Fibroblast of mammary gland (primary cell): ENCODE data around the gene ARL5C.
A peak's percentile ranks its signal among the peaks of the same experiment; 100 is the strongest.

Experiments
- DNase-seq: peaks from one replicate; pipeline ENCODE4 v3.0.0-alpha.2; 2010; ENCODE audit warnings: low read depth
- H3K4me3 ChIP-seq: 2 replicates; pipeline ENCODE4 v1.5.1; 2011; ENCODE audit warnings: low read depth, mild to moderate bottlenecking, low read length, moderate library complexity; ENCODE audit not compliant: control insufficient read depth
- TF ChIP-seq, protein P1 (sequence below): conservative IDR thresholded peaks from 2 replicates; pipeline ENCODE4 v1.5.1; 2011; ENCODE audit warnings: low read depth, low read length, inconsistent platforms; ENCODE audit not compliant: control insufficient read depth, insufficient read depth

The ARL5C gene

DNA sequence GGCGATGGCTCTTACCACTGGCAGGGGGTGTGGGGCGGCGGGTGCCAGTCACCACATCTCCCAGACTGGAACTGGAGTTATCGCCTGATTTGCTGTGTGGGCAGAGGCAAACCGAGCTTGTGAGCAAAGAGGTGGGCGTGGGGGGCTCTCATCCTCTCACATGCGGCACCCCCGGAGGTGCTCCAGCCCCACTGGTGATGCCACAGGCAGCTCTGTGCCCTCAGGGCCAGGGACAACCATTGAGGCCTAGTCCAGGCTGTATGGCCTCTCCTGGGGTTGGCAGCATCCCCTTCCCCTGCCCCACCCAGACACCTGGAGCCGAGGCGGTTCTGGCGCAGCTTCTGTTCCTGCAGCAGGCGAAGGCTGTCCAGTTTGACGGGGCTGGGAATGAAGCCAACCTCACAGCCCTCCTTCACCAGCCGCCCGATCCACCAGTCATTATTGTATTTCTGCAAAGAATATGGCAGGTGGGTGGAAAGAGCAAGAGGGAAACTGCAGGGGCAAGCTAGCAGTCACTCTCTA, 20.6 kb upstream of the ARL5C start:
- TF ChIP-seq, protein P1, sequence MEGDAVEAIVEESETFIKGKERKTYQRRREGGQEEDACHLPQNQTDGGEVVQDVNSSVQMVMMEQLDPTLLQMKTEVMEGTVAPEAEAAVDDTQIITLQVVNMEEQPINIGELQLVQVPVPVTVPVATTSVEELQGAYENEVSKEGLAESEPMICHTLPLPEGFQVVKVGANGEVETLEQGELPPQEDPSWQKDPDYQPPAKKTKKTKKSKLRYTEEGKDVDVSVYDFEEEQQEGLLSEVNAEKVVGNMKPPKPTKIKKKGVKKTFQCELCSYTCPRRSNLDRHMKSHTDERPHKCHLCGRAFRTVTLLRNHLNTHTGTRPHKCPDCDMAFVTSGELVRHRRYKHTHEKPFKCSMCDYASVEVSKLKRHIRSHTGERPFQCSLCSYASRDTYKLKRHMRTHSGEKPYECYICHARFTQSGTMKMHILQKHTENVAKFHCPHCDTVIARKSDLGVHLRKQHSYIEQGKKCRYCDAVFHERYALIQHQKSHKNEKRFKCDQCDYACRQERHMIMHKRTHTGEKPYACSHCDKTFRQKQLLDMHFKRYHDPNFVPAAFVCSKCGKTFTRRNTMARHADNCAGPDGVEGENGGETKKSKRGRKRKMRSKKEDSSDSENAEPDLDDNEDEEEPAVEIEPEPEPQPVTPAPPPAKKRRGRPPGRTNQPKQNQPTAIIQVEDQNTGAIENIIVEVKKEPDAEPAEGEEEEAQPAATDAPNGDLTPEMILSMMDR = no peak

DNA sequence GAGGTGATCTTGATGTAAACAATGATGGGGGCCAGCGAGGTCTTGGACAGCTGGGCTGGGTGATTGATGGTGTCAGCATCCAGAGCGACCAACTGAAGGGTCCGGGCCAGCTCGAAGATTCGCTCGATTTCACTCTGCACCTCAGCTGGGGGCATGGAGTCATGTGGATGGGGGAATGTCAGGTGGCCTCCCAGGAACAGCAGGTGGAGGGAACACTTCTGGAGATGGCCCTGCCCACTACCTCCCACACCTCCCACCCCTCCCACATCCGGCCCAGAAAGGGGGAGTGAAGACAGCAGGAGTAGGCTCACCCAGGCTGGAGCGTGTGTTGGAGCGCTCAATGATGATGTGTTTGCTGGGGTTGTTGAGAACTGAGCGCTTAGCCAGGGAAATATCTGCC, 17.8 kb upstream of the ARL5C start:
- no peak overlapping the region for H3K4me3 ChIP-seq
- DNase-seq = no peak
- TF ChIP-seq, protein P1 = no peak

More for the DNA sequence above, 20.6 kb upstream of the ARL5C start:
- no peak overlapping the region for H3K4me3 ChIP-seq
- no peak for DNase-seq

DNA sequence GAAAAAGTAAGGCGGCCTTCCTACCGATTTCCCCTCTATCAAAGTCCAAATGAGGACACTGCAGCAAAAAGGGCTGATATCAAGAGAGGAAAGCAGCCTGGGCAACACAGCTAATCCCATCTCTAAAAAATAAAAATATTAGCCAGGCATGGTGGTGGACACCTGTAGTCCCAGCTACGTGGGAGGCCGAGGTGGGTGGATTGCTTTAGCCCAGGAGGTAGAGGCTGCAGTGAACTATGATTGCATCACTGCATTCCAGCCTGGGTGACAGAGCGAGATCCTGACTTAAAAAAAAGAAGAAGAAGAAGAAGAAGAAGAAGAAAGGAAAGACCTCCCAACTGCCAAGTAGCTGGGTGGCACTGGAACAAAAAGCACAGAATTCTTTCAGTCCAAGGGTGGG, 17.1 kb upstream of the ARL5C start:
- no peak overlapping the region for H3K4me3 ChIP-seq
- no peak for DNase-seq
- TF ChIP-seq, protein P1 = no peak

DNA sequence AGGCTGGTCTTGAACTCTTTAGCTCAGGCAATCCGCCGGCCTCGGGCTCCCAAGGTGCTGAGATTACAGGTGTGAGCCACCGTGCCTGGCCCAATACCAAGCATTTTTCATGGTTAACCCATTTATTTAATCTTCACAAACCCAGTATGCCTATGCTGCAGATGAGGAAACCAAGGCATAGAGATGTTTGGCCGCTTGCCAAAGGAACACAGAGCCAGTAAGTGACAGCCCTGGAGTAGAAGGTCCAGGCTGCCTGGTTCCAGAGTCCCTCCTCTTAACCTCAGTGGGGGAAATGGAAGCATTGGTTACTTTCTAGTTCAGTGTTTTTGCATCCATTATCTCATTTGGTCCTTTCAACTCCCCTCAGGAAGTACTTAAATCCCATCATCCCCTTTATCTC, 15.3 kb upstream of the ARL5C start:
- no peak for DNase-seq
- TF ChIP-seq, protein P1 = no peak
- H3K4me3 ChIP-seq = no peak overlapping the region

DNA sequence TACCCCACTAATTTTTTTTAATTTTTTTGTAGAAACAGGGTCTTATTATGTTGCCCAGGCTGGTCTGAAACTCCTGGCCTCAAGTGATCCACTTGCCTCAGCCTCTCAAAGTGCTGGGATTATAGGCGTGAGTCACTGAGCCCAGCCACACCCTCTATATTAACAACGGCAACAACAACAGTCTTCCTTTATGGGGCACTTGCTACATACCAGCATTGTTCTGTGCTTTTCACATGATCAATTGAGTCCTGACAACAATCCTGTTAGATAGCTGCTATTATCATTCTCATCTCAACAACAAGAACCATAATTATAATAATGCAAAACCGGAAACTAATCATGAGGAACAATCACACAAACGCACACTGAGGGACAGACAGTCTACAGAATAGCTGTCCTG, 12.6 kb upstream of the ARL5C start:
- DNase-seq = peak; percentile 44
- no peak overlapping the region for H3K4me3 ChIP-seq
- TF ChIP-seq, protein P1 = no peak

DNA sequence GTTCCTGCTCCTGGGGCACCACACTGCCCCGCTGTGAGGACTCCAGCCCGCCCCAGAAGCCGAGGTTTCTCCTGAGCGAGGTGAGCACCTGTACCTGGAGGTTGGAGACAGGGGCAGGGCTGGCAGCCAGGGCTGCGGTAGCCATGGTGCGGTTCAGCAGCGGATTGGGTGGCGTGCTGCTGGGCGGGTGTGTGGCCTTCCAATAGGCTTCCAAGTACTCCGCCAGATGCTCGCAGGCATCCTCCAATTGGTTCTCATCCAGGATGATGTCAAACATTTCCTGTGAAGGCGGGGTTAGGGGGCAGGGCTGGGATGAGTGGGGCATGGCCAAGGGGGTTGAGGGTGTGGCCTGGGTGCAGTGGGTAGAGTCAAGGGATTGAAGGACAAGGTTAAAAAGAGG, 11.3 kb upstream of the ARL5C start:
- no peak overlapping the region for H3K4me3 ChIP-seq
- TF ChIP-seq, protein P1 = no peak
- peak; percentile 38 for DNase-seq

DNA sequence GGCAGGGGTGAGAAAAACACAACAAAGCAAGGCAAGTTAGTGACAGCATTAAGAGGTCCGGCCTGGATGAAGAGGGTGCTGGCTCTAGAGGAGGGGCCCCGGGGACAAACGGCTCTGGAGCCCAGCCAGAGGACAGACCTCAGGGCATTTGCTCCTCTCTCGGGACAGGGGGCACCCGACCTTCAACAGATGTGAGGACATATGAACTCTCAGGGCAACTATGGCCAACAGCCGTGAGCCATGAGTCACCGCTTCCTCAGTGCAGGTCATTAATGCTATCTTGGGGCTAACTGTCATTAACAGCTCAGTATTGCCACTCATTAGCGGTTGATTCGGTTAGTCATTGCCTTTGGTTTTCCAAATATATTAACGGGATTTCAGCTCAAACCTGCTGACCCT, 9.7 kb upstream of the ARL5C start:
- TF ChIP-seq, protein P1 = no peak
- H3K4me3 ChIP-seq = no peak overlapping the region
- DNase-seq = peak; percentile 39
